Tibial nerve (tissue), 4 donors: ENCODE data around the gene COA1.

Experiments
- EP300 ChIP-seq, 2 donors: sonication (generic); formaldehyde crosslinking; IDR thresholded peaks; one replicate each; pipeline ENCODE4 v1.6.1; 2017; ENCODE audit warnings: antibody characterized with exemption in 2 of 2, mild to moderate bottlenecking in 1 of 2
- POLR2A ChIP-seq, 2 donors: fragments of 450-650 bp; IDR thresholded peaks; one replicate each; pipeline ENCODE4 v1.6.1; 2017; ENCODE audit warnings: antibody characterized with exemption in 2 of 2, mild to moderate bottlenecking in 2 of 2, moderate library complexity in 2 of 2
- TF ChIP-seq, protein P1 (sequence below), 5 experiments: fragments of 200-600 bp in 3 of 5; fragments of 450-650 bp in 2 of 5; sonication (generic) in 3 of 5; IDR thresholded peaks; one replicate each; pipeline ENCODE4 v1.5.1; 2016 to 2019; ENCODE audit warnings: antibody characterized with exemption in 5 of 5, mild to moderate bottlenecking in 3 of 5, moderate library complexity in 2 of 5

DNA sequence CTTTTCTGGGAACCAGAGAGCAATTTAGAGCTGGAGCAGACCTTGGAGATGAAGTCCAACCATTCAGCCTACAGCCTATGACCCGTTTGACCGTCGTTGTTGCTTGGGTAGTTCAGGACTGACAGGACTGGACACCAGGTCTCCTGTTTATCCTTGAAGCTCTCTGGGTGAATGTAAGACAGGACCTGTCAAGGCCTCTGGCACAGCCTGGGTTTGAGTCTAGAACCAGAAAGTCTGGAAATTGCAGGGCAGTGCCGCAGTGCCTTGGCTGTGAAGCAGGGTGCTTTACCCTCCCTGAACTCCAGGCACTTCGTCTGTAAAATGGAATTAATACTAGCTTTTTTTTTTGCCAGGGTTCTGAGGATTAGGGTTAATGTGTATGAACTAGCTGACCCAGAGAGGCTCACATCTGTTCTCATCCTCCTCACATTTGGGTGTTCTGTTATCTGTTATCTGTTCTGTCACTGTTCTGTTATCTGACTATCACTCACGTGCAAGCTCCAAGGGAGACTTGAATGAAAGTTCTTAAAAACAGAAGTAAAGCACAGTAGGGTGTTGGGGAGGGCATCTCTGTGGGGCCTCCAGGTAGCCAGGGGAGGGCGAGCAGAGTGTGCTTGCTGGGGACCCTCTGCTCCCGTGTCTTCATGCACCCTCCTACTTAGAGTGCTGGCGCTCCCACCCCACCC, 39.0 kb upstream of the COA1 start:
- TF ChIP-seq, protein P1, sequence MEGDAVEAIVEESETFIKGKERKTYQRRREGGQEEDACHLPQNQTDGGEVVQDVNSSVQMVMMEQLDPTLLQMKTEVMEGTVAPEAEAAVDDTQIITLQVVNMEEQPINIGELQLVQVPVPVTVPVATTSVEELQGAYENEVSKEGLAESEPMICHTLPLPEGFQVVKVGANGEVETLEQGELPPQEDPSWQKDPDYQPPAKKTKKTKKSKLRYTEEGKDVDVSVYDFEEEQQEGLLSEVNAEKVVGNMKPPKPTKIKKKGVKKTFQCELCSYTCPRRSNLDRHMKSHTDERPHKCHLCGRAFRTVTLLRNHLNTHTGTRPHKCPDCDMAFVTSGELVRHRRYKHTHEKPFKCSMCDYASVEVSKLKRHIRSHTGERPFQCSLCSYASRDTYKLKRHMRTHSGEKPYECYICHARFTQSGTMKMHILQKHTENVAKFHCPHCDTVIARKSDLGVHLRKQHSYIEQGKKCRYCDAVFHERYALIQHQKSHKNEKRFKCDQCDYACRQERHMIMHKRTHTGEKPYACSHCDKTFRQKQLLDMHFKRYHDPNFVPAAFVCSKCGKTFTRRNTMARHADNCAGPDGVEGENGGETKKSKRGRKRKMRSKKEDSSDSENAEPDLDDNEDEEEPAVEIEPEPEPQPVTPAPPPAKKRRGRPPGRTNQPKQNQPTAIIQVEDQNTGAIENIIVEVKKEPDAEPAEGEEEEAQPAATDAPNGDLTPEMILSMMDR (IDR thresholded peaks at IDR 0.05), result no peak
- TF ChIP-seq EP300 (IDR thresholded peaks at IDR 0.05), result no peak
- no peak for TF ChIP-seq POLR2A (IDR thresholded peaks at IDR 0.05)
